Measurements from ENCODE around the gene STX18. TPM values are rescaled to one million over a fixed set of nuclear protein-coding genes. Genes with fewer than 3 reads are reported as not detected.

The STX18 gene
- total and polyA plus RNA-seq, 11 donors, result 10.1 to 26.1 (median 18.0) TPM

DNA sequence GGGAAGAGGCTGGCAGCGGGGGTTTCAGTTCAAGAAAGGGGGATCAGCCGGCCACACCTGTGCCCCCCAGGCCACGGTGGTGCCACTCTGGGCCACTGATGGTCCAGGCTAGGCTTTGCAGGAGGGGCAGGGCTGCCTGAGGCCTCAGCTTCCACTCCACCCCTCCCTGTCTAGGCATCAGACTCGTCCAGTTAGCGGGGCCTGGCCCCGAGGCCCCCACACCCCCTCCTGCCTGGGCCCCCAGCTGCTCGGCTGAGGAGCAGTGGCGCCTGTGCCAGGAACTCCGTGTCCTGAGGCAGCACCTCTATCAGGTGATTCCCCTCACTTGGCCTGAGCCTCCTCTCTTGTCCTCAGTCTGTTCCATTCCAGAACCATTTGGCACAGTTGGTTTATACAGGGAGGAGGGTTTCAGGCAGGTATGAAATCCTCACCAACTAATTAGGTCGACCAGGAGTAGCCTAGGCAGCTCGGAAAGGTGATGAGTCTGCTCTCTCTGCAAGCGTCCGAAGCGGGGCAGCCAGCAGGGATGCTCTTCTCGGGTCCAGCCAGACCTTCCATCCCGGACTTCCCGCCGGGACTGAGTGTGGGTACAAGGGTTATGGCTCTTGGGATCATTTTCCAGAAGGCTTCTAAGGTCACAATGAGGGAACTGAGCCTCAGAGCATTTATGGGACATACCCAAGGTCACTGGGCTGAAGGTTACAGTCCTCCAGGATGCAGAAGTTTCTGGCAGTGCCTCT lies 152.8 kb downstream of the STX18 start:
- TF ChIP-seq POLR2A (IDR thresholded peaks at IDR 0.05), result no peak
- TF ChIP-seq, protein P1, sequence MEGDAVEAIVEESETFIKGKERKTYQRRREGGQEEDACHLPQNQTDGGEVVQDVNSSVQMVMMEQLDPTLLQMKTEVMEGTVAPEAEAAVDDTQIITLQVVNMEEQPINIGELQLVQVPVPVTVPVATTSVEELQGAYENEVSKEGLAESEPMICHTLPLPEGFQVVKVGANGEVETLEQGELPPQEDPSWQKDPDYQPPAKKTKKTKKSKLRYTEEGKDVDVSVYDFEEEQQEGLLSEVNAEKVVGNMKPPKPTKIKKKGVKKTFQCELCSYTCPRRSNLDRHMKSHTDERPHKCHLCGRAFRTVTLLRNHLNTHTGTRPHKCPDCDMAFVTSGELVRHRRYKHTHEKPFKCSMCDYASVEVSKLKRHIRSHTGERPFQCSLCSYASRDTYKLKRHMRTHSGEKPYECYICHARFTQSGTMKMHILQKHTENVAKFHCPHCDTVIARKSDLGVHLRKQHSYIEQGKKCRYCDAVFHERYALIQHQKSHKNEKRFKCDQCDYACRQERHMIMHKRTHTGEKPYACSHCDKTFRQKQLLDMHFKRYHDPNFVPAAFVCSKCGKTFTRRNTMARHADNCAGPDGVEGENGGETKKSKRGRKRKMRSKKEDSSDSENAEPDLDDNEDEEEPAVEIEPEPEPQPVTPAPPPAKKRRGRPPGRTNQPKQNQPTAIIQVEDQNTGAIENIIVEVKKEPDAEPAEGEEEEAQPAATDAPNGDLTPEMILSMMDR (IDR thresholded peaks at IDR 0.05), result no peak
- H3K4me3 ChIP-seq, result no peak overlapping the region
- no peak for ATAC-seq
- H3K4me1 ChIP-seq, result peaks cover 0 to 41% (median 16%) of the 10 kb centered on the region in 12 donors
- DNase-seq, result no peak
- no peaks in the 10 kb centered on the region for H3K36me3 ChIP-seq
- no peaks in the 10 kb centered on the region for H3K9me3 ChIP-seq
- intact Hi-C loops (cut with DNase I), result no loop called here
- WGBS, 4 donors, result 60 to 68% (median 64%) methylated on average over 14 to 18 of the region's 18 CpGs
- H3K27ac ChIP-seq, result no peak overlapping the region
- H3K27me3 ChIP-seq, result peaks cover 0 to 79% (median 36%) of the 10 kb centered on the region in 9 donors

DNA sequence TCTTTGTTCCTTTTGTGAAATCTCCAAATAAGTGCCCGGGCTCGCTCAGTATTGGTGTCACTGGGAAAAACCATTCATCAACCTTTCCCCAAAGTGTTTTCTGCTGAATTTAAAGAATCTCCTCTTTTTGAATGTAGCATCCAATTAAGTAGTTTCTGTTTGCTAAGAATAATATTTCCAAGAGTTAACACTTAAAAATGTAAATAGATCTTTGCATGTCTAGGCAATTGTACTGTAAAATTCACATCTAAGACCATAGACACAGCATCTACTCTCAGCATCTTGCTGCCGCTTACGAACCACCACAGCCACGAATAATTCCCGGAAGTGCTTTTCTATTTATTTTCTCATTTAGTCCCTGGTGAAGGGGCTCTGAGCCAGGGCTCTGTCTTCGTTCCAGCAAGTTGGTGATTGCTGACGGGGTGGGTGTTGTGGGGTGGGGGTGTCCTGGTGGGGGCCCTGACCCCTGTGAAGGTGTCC lies 153.5 kb downstream of the STX18 start:
- DNase-seq (no peak), ATAC-seq (no peak)
- TF ChIP-seq, protein P1 (IDR thresholded peaks at IDR 0.05), result no peak
- TF ChIP-seq POLR2A (IDR thresholded peaks at IDR 0.05), result no peak
- Histone ChIP-seq H3K27me3 (peaks cover 0 to 73% (median 36%) of the 10 kb centered on the region in 9 donors), H3K36me3 (no peaks in the 10 kb centered on the region), H3K27ac (no peak overlapping the region), H3K4me1 (peaks cover 0 to 45% (median 16%) of the 10 kb centered on the region in 12 donors), H3K9me3 (no peaks in the 10 kb centered on the region), H3K4me3 (peak overlapping the region in 5 of 12 donors; percentile 47 to 62 (median 56))
- WGBS, 4 donors, result 31 to 40% (median 37%) methylated on average over 8 of the region's 8 CpGs
- intact Hi-C loops (cut with DNase I), result no loop called here

DNA sequence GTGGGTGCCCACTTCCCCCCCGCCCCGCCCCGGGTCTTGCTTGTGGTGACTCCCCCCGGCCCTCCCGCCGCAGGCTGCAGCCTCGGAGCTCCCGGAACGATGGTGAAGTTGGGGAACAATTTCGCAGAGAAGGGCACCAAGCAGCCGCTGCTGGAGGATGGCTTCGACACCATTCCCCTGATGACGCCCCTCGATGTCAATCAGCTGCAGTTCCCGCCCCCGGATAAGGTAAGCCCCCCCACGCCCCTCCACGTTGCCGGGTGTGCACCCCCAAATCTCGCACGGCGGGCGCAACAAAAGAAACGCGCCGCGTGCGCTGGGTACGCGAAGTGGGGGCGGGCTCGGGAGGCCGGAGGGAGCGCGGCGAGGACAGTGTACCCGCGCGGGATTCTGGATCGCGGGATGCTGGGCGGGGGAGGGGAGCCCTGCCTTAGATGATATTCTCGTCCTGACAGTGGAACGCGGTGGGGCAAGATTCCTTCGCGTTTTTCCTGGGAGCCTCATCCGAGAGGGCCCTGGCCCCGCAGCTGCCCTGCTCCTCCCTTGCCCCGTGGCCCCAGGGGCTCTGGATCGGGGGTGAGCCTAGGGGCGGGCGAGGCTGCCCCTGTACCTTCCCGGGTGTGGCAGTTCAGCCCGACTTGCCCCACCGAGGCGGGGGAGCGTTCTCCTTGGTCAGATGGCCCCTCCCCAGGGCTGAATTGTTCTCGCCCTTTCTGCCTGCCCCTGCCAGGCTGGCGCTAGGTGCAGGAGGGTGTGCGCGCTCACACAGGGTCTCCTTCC lies 154.1 kb downstream of the STX18 start:
- DNase-seq (no peak), ATAC-seq (no peak)
- Histone ChIP-seq H3K27ac (no peak overlapping the region), H3K4me1 (peaks cover 0 to 52% (median 16%) of the 10 kb centered on the region in 12 donors), H3K4me3 (peak overlapping the region; percentile 36 to 62 (median 53)), H3K36me3 (no peaks in the 10 kb centered on the region), H3K9me3 (no peaks in the 10 kb centered on the region), H3K27me3 (peaks cover 0 to 68% (median 36%) of the 10 kb centered on the region in 9 donors)
- no peak for TF ChIP-seq POLR2A (IDR thresholded peaks at IDR 0.05)
- TF ChIP-seq, protein P1 (IDR thresholded peaks at IDR 0.05), result no peak
- intact Hi-C loops (cut with DNase I), result no loop called here
- WGBS, 4 donors, result 3 to 18% (median 5%) methylated on average over 13 to 62 of the region's 62 CpGs
